Brain microvascular endothelial cell (primary cell): ENCODE data around the gene CACNA2D3.

Experiments used
- DNase-seq: peaks from one replicate; pipeline ENCODE4 v3.0.0-alpha.2; 2020
- H3K27ac ChIP-seq: fragments of 250-450 bp; sonication (Bioruptor Pico); 2 replicates; pipeline ENCODE4 v1.5.1; 2020; ENCODE audit warnings: mild to moderate bottlenecking, moderate library complexity
- H3K27me3 ChIP-seq: fragments of 250-450 bp; sonication (Bioruptor Pico); replicated peaks from 2 replicates; pipeline ENCODE4 v1.5.1; 2020; ENCODE audit warnings: mild to moderate bottlenecking
- H3K36me3 ChIP-seq: fragments of 250-450 bp; sonication (Bioruptor Pico); replicated peaks from 2 replicates; pipeline ENCODE4 v1.5.1; 2020; ENCODE audit warnings: mild to moderate bottlenecking
- H3K4me3 ChIP-seq: 2 replicates; pipeline ENCODE4 v1.5.1; 2011; ENCODE audit warnings: low read depth, mild to moderate bottlenecking, control low read depth, low read length, moderate library complexity
- in situ Hi-C: cut with HindIII; loops from 2 replicates; pipeline ENCODE4 v1.10.0; 2017; ENCODE audit warnings: low sequenced_read_pairs, low pct_ligation_motif_present
- TF ChIP-seq, protein P1 (sequence below): IDR thresholded peaks from 2 replicates; pipeline ENCODE4 v1.5.1; 2011; ENCODE audit warnings: low read depth, mild to moderate bottlenecking, moderate library complexity, low read length, control low read depth, inconsistent platforms; ENCODE audit errors: missing control alignments

Gene CACNA2D3

DNA sequence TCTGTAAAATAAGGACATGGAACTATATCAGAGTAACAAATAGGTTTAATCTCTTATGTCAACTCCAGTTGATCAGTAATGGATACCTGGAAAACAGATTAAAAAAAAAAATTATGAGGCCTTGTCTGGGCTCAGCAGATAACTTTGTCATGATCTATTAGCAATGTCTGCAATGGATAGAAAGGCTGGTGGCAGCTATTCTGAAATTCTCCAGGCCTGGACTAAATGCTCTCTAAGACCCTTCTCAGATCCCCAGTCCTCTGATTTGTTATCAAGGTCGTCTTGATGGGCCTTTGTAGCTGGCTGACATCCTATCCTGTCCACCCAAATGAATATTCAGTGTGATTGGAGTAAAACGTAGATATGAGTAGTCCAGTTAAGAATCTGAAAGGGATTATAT, 791.8 kb downstream of the CACNA2D3 start:
- Histone ChIP-seq H3K27ac (no peak overlapping the region), H3K36me3 (no peaks in the 10 kb centered on the region), H3K27me3 (no peaks in the 10 kb centered on the region), H3K4me3 (no peak overlapping the region)
- no peak for DNase-seq
- TF ChIP-seq, protein P1, sequence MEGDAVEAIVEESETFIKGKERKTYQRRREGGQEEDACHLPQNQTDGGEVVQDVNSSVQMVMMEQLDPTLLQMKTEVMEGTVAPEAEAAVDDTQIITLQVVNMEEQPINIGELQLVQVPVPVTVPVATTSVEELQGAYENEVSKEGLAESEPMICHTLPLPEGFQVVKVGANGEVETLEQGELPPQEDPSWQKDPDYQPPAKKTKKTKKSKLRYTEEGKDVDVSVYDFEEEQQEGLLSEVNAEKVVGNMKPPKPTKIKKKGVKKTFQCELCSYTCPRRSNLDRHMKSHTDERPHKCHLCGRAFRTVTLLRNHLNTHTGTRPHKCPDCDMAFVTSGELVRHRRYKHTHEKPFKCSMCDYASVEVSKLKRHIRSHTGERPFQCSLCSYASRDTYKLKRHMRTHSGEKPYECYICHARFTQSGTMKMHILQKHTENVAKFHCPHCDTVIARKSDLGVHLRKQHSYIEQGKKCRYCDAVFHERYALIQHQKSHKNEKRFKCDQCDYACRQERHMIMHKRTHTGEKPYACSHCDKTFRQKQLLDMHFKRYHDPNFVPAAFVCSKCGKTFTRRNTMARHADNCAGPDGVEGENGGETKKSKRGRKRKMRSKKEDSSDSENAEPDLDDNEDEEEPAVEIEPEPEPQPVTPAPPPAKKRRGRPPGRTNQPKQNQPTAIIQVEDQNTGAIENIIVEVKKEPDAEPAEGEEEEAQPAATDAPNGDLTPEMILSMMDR: no peak
- in situ Hi-C loops: no loop called here

DNA sequence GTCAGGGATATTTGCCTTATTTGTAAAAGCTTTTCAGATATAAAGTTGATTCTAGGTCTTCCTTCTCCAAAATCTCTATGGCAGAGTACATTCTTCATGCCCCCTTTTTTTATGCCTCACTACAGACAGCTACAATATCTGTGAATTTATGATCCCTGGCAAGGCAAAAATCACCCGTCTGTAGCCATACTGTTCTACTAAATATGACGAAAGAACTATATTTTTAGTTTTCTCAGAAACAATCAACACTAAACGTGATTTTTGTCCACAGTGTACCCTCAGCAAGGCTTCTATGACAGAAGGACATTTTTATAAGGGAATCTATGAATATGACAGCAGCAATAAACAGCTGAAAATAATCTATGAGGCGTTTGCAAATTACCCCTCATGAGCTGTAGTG, 792.8 kb downstream of the CACNA2D3 start:
- Histone ChIP-seq H3K27me3 (no peaks in the 10 kb centered on the region), H3K27ac (no peak overlapping the region), H3K36me3 (no peaks in the 10 kb centered on the region), H3K4me3 (no peak overlapping the region)
- DNase-seq: no peak
- TF ChIP-seq, protein P1: no peak
- in situ Hi-C loops: no loop called here

DNA sequence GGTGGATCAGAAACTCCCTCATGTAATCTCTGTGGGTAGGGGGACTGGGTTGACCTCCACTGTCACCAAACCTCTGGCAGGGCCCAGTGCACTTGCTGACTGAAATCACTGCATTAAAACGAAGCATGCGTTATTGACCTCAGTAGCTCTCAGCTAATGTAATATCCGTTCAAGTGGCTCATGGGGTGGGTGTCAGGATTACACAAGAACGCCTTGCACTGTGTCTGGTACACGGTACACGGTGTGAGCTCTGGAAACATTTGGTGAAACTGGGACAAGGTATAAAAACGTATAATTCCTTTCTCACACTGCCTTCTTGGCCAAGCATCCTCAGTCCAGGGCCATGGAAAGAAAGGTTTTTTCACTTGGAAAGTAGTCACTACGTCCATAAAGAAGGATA, 793.6 kb downstream of the CACNA2D3 start:
- H3K27ac ChIP-seq: no peak overlapping the region
- TF ChIP-seq, protein P1: no peak
- no peak for DNase-seq

DNA sequence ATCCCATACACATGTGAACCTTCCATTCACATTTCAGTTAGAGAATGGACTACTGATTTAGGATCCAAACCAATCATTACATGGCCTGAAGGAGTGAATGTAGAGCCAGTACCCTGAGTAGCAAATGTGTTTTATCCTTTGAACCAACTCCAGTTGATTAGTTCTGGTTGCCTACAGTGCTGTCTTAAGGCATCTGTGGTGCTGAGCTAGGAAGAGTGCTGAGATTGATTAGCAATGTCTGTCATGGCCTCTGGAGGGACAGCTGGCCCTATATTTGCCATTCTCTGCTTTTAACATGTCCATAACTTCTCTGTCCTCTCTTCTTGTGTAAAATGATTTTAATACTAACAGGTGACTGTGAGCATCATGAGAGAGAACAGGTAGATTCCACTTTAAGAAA, 794.4 kb downstream of the CACNA2D3 start:
- no peaks in the 10 kb centered on the region for H3K27me3 ChIP-seq
- TF ChIP-seq, protein P1: no peak
- DNase-seq: no peak
- no peak overlapping the region for H3K27ac ChIP-seq
- in situ Hi-C loops: no loop called here
- no peak overlapping the region for H3K4me3 ChIP-seq
- no peaks in the 10 kb centered on the region for H3K36me3 ChIP-seq

More for the DNA sequence above, 793.6 kb downstream of the CACNA2D3 start:
- Histone ChIP-seq H3K4me3 (no peak overlapping the region), H3K27me3 (no peaks in the 10 kb centered on the region), H3K36me3 (no peaks in the 10 kb centered on the region)
- in situ Hi-C loops: no loop called here

DNA sequence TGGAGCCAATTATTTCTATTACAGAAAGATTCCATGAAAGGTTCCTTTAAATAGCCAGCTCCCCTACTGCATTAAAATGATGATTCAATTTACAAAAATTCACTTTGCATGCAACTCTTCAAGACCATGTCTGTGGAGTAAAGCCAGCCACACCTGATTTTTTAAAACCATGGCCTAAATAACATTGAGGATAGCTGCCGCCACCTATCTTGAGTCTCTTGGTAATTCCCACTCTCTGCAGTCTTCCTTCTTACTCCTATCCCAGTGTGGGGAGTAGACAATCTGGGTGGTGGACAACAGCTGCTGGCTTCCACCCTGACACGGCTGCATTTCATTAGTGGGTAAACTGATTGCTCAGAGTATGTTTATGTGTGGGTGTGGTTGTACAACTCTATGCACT, 794.8 kb downstream of the CACNA2D3 start:
- Histone ChIP-seq H3K27ac (no peak overlapping the region), H3K4me3 (no peak overlapping the region), H3K27me3 (no peaks in the 10 kb centered on the region), H3K36me3 (no peaks in the 10 kb centered on the region)
- TF ChIP-seq, protein P1: no peak
- no peak for DNase-seq
- in situ Hi-C loops: no loop called here

DNA sequence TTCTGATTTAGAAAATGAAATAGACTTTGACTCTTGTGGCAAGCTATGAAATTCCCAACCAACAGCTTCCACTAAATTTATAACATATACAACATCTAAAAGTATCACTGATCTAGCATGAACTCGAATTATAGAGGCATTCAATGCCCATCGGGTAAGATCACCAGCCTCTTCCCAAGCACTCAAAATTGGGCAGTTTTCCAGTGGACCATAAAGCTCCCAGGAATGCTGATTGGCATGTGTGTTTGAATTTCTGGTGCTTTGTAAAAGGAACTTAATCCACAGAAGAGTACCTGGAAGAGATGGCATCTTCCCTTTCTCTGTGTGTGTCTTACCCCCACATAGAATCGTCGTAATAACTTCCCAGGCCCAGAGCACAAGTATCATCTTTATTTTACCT, 795.5 kb downstream of the CACNA2D3 start:
- no peak for DNase-seq
- H3K27ac ChIP-seq: no peak overlapping the region

More for the DNA sequence above, 795.5 kb downstream of the CACNA2D3 start:
- Histone ChIP-seq H3K27me3 (no peaks in the 10 kb centered on the region), H3K4me3 (no peak overlapping the region), H3K36me3 (no peaks in the 10 kb centered on the region)
- TF ChIP-seq, protein P1: no peak
- in situ Hi-C loops: no loop called here
